Esophagus squamous epithelium (tissue), 4 donors: ENCODE results near the gene PTPRD.

Experiments used
- POLR2A ChIP-seq, 4 donors: fragments of 450-650 bp; IDR thresholded peaks; one replicate each; pipeline ENCODE4 v1.6.1; 2017; ENCODE audit warnings: antibody characterized with exemption in 4 of 4, mild to moderate bottlenecking in 4 of 4, moderate library complexity in 3 of 4
- TF ChIP-seq, protein P1 (sequence below), 6 experiments: fragments of 450-650 bp in 4 of 6; fragments of 200-600 bp in 2 of 6; sonication (generic) in 2 of 6; IDR thresholded peaks; one replicate each; pipeline ENCODE4 v1.5.1; 2016 to 2019; ENCODE audit warnings: antibody characterized with exemption in 6 of 6, mild to moderate bottlenecking in 4 of 6, moderate library complexity in 4 of 6

DNA sequence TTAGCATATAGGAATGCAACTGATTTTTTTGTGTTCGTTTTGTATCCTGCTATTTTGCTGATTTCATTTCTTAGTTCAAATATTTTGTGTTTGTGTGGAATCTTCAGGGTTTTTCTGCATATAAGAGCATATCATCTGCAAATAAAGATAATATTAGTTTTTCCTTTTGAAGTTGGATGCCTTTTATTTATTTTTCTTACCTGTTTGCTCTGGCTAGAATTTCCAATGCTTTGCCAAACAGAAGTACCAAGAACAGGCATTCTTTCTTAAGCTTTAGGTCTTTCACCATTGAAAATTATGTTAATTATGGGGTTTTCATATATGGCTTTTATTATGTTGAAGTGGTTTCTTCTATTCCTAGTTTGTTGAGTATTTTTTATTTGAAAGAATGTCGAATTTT lies 2308.1 kb downstream of the PTPRD start:
- no peak for TF ChIP-seq POLR2A (IDR thresholded peaks at IDR 0.05)
- TF ChIP-seq, protein P1, sequence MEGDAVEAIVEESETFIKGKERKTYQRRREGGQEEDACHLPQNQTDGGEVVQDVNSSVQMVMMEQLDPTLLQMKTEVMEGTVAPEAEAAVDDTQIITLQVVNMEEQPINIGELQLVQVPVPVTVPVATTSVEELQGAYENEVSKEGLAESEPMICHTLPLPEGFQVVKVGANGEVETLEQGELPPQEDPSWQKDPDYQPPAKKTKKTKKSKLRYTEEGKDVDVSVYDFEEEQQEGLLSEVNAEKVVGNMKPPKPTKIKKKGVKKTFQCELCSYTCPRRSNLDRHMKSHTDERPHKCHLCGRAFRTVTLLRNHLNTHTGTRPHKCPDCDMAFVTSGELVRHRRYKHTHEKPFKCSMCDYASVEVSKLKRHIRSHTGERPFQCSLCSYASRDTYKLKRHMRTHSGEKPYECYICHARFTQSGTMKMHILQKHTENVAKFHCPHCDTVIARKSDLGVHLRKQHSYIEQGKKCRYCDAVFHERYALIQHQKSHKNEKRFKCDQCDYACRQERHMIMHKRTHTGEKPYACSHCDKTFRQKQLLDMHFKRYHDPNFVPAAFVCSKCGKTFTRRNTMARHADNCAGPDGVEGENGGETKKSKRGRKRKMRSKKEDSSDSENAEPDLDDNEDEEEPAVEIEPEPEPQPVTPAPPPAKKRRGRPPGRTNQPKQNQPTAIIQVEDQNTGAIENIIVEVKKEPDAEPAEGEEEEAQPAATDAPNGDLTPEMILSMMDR (IDR thresholded peaks at IDR 0.05) = no peak
